GM21619 (cell line): ENCODE measurements around the gene BTRC.
A peak's percentile ranks its signal among the peaks of the same experiment; 100 is the strongest.
"Not testable (repeated sequence)": the region's sequence is repeated elsewhere in the genome, so short reads cannot be mapped to it uniquely, and the experiment has no call there.

ENCODE experiments used
- ATAC-seq: cut with Tn5 transposase; IDR thresholded peaks from one replicate; pipeline ENCODE4 v1.9.1; 2021; ENCODE audit not compliant: unreplicated experiment

The BTRC gene

DNA sequence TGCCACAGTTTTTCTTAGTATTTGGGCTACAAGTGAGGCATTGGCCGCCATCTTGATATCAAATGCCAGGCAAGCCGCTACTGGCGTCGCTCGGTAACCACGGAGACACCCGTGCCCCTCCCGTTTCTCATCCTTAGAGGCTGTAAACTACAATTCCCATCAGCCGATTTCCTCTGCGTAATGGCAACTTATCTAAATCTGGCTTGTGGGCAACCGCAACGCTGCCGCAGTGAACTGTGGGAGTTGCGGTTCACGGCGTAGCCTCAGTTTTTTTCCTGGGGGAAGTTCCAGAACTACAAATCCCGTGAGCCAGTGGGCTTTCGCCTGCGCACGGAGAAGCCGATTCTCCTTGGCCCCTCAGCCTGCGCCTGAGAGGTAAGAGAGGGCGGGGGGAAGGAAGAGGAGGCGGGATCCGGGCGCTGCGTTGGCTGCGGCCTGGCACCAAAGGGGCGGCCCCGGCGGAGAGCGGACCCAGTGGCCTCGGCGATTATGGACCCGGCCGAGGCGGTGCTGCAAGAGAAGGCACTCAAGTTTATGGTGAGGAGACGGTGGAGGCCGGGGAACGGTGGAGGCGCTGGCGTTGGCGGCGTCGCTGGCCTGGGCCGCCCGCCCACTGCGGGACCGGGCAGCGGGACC is at the start of gene BTRC:
Gene BTRC (plus strand): TSS at position 474 of the 636 bp plus-strand sequence. CDS start 16 bp downstream, at position 490.
- ATAC-seq = peak; percentile 95

- ATAC-seq = no peak
These were observed 49.6 kb upstream of the BTRC start for GRCh38 chr10:101304316-101304715.

- no peak for ATAC-seq
These were observed 48.4 kb upstream of the BTRC start for GRCh38 chr10:101305320-101306241.

DNA sequence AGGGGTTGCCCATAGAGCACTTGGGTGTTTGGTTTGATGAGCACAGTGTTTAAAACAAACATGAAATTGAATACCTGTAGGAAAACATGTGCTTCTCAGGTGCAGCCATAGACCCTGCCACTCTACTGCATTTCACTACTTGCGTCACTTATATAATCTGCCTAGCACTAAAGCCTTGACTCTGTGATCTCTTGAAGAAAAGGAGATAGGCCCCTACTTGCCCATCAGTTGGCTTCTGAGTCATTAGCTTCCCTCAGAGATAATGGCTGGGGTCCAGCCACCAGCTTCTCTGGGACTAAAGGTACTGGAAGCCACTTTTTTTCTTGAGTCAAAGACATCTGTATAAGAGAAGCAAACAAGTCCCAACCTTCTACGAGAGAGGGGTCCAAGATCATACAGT is 45.9 kb upstream of the BTRC start:
- ATAC-seq = no peak

GRCh38 chr10:101310529-101311184 is 43.3 kb upstream of the BTRC start:
- no peak for ATAC-seq

- no peak for ATAC-seq
These were observed 42.5 kb upstream of the BTRC start for GRCh38 chr10:101311185-101312066.

GRCh38 chr10:101319241-101319915 is 34.6 kb upstream of the BTRC start:
- ATAC-seq = no peak

- no peak for ATAC-seq
These were observed 32.9 kb upstream of the BTRC start for GRCh38 chr10:101321073-101321472.

DNA sequence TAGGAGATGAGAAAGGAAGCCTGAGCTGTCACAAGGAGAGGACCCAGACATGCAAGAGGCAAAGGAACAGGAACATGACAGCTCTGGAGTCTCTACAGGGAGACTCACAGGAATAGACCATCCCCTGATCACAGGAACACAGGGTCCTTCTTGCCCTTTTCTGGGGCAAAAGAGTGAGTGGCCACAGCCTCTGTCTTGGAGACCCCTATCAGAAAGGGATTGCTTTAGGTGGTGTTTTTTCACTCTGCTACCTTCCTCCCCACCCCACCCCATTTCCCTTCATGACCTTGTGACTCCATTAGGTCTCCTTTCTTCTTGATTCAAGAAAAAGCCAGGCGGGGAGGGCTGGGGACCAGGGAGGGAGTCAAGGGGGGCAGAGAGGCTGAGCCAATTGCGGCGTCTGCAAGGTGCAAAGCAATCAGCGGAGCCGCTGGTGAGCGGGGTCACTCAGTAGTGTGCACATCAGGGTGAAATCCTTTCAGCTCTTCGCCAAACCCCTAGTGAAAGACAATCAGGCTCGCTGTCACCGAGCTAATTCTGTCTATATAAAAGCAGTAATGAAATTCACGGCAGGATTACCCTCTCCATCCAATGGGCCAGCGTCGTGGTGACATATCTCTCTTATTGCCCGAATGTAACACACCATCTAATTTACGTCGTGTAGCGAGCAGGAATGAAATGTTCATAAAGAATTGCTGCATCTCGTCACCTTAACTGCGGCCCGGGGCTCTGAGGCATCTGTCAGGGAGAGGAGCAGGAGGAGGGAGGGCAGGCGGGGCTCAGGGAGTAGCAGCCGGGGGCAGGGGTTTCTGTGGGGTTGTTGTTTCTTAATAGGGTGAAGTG is 31.5 kb upstream of the BTRC start:
- ATAC-seq = no peak

DNA sequence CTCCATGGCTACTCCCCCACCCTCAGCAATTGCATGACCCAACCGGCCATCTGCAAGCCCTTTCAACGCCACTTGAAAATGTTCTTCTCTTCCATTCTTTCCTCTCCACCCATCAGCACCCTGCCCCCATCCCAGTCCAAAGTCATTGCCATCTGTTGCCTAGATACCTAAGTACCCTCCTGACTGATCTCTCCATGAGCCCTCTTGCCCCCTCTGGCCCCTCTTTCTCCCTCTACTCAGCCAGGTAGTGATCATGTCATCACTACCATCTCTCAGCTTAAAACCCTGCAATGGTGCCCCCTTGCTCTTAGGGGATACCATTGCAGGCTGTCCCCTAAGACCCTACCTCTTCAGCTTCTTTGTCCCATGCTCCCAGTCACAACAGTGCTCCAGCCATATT is 30.5 kb upstream of the BTRC start:
- ATAC-seq = no peak

DNA sequence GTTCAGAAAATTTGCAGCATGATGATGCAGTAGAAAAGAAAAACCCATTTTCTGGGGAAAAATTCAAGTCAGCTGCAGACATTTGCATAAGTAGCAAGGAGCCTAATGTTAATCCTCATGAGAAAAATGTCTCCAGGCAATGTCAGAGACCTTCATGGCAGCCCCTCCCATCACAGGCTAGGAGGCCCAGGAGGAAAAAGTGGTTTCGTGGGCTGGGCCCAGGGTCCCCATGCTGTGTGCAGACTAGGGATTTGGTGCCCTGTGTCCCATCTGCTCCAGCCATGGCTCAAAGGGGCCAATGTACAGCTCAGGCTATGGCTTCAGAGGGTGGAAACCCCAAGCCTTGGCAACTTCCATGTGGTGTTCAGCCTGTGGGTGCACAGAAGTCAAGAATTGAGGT is 26.5 kb upstream of the BTRC start:
- ATAC-seq = not testable (repeated sequence)

- no peak for ATAC-seq
These were observed 24.5 kb upstream of the BTRC start for GRCh38 chr10:101329341-101330032.

DNA sequence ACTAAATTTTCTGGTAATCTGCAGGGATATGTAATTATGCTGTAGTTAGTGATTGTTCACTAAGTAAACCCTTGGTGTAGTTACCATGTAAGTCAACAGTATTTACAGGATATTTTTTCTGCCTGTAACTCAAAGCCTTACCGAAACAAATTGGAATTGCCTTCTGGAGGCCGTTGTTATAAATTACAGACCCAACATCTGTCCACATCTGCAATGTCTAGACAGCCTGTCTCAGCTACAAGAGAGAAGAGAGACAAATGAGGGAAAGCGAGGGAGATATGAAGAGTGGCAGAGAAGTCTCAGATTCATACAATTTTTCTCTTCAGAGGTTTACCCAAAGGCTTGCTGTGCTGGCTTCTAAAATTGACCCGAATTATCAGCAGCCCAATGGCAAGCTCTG is 23.7 kb upstream of the BTRC start:
- ATAC-seq = no peak

- no peak for ATAC-seq
These were observed 23.2 kb upstream of the BTRC start for GRCh38 chr10:101330631-101331225.

DNA sequence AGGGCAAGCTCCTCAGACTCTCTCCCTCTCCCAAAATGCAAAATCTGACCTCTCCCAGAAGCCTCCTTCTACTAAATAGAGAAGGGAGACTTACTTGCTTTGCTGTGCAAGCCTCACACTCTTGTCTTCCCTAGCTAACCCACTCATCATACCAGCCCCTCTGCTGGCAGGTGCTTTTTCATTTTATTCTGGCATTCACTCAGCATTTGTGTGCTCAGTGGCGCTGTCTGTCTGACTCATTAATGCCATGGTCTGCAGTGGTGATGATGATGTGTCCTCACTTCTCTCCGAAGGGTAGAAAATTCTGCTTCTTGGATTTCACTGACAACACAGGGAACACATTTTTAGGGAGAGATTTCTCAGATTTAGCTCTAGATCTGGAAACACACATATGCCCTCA is 22.0 kb upstream of the BTRC start:
- no peak for ATAC-seq

DNA sequence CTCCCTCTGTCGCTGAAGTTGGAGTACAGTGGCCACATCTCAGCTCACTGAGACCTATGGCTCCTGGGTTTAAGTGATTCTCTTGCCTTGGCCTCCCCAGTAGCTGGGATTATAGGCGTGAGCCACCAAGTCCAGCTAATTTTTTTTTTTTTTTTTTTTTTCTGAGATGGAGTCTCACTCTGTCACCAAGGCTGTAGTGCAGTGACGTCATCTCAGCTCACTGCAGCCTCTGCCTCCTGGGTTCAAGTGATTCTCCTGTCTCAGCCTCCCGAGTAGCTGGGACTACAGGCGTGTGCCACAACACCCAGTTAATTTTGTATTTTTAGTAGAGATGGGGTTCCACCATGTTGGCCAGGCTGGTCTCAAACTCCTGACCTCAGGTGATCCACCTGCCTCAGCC is 19.7 kb upstream of the BTRC start:
- ATAC-seq = not testable (repeated sequence)

DNA sequence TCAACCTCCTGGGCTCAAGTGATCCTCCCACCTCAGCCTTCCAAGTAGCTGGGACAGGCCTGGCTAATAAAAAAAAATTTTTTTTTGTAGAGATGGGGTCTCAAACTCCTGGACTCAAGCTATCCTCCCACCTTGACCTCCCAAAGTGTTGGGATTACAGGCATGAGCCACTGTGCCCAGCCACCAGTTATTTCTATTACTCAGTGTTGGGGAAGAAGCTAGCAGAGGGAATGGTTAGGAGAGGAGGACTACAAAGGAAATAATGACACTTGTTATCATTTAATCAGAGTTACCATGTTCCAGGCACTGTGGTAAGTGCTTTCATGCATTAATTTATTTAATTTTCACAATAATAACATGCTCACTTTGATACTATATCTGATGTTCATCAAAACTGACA is 17.6 kb upstream of the BTRC start:
- no peak for ATAC-seq

DNA sequence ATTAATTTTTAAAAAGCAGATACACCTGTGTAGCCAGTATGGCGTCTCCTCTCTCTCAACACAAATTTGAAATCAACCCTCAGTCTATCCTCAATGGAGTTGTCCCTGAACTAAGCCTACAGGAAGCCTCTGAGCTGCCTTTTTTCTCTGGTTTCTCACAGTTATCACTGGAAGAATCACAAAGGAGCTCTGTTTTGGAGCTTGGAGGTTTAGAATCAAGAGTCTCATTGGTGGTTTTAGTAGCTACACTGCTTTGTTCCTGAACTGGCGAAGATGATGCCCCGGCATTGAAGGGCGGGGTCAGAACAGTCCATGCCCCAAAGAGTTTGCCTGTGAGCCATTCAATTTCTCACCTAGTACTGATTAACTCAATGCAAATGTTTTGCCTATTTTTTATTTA is 16.1 kb upstream of the BTRC start:
- ATAC-seq = no peak
